NCI-H748 (cell line): ENCODE data around the gene ACD.

Source experiments
- DNase-seq: peaks from one replicate; lab custom pipeline; 2025; ENCODE audit not compliant: unreplicated experiment; lab: John Stamatoyannopoulos, UW

The ACD gene

GRCh38 chr16:67676516-67676915 lies 16.5 kb upstream of the ACD start:
- DNase-seq, result no peak

GRCh38 chr16:67675999-67676398 lies 15.9 kb upstream of the ACD start:
- no peak for DNase-seq

GRCh38 chr16:67675579-67675935 lies 15.5 kb upstream of the ACD start:
- no peak for DNase-seq

DNA sequence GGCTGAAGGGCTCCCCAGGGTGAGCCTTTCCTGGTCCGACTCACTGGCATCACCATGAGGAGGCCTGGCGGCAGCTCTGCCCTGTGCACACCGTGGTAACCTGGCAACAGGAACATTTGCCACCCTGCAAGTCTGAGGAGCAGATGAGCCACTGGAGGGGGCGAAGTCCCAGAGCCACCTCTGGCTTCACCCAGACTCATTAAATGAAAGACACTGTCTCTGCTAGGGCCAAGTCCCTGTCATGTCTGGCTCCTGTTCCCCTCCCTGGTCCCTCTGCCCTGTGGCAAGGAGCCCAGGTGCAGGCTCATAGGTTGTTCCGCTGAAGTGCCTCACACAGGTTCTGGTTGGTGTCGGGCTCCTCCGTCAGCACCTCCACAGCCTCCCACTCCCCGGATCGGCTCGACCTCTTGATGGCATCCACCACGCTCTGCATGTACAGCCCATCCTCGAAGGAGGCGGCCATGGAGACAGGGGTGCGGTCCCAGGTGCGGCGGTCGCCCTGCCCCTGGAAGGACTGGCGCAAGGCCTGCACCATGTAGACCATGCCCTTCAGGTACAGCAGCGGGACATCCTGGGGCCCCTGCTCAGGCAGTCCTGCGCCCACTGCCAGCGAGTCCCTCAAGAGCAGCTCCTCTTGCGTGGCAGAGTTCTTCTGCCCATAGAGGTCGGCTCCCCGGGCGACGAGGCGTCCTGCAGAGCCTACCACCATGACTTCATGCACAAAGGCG lies 15.0 kb upstream of the ACD start:
- DNase-seq, result no peak

- peak; percentile 20 for DNase-seq
Measured at GRCh38 chr16:67673712-67674580, 13.9 kb upstream of the ACD start.

- DNase-seq, result peak; percentile 40
Measured at GRCh38 chr16:67672739-67673662, 12.9 kb upstream of the ACD start.

DNA sequence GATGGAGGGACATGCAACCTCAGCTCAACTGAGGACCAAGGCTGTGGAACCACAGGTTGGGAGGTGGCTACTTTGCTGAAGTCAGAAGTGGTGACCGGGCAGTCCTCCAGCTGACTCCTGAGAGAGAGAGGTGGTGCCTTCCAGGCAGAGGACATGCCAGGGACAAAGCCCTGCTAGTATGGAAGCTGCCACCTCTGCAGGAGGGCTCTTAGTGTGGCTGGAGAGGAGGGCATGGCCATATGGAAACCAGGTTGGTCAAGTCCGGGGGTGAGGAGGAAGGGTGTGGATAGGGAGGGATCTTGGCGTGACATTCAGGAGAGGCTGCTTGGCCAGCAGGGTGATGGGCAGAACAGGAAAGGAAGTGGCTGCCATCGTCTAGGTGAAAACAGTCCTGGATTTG lies 12.2 kb upstream of the ACD start:
- no peak for DNase-seq

- no peak for DNase-seq
Measured at GRCh38 chr16:67669499-67670101, 9.5 kb upstream of the ACD start.

DNA sequence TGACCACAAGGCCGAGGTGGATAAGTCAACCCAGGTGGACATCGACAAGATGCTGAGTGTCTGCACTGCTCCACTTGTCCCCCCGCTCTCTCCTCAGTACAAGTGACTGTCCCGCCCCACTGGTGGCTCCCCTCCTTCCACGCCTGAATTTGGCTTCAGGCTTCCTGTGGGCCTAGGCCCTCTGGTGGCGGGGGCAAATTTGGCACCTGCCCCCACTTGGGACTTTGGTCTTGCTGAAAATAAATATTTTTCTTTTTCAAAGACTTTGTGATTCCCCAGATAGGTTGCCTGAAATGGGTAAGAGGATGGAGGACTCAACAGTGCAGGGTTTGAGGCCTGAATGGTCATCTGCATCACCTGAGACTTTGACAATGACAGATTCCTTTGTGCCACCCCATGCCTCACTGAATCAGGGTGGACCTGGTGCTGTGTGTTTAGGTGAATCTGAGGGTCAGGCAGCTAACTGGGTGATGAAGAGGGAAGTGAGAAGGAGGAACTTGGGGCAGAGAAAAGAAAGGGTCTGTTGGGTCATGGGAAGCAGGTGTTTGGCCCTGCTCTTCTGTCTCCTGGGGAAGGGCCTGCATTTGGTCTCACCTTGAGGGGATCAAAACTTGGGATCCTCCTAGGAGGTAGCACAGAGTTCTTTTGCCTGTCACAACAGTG lies 8.6 kb upstream of the ACD start:
- DNase-seq, result no peak

- peak; percentile 84 for DNase-seq
Measured at GRCh38 chr16:67667817-67668494, 7.9 kb upstream of the ACD start.

- DNase-seq, result no peak
Measured at GRCh38 chr16:67667453-67667816, 7.4 kb upstream of the ACD start.

GRCh38 chr16:67666559-67667452 lies 6.7 kb upstream of the ACD start, which contains the start of the genes C16orf86 and ENKD1:
Gene C16orf86, plus strand, starts transcription at chr16:67666814. Its CDS starts 157 bp downstream, at chr16:67666971.
Gene ENKD1, minus strand, starts transcription at chr16:67666750. Its CDS starts 308 bp downstream, at chr16:67666442.
- peak; percentile 85 for DNase-seq

DNA sequence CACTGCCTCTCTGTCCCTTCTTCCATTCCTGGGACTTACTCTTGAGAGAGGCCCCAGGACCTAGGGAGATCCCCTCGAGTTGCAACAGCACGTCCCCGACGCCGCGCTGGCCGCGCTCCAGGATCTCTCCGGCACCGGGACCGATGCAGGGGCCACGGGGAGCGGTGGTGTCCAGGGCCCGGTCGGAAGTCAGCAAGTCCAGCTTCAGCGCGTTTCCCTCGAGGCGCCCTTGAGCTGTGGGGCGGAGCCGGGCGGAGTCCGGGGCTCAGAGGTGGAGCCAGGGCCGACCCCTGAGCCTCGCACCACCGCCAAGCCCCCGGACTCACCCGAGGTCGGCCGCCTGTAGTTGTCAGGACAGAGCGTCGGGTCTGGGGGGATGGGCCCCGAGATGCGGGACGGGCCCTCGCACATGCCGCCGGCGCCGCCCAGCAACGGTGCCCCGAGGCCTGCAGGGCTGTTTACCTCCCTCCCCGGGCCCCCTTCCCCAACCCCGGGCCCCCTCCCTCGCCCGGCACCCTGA lies 6.0 kb upstream of the ACD start:
- peak; percentile 42 for DNase-seq

- DNase-seq, result no peak
Measured at GRCh38 chr16:67665598-67665997, 5.5 kb upstream of the ACD start.

DNA sequence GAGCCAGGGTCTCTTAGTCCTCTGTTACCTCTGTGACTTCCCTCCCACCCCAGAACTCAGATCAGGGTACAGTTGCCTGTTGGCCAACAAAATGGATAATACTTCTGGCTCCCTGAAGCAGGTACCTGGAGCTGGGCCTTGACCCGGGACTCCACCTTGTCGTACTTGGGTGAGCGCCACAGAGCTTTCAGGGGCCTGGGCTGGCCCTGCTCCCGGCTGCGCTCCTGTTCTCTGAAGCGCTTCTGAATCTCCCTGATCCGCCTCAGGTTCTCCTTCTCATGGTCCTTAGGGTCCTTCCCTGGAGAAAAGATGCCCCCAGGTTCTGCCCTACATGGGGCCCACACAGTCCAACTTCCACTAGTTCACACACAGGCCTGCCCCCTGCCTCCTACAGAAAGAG lies 4.8 kb upstream of the ACD start:
- DNase-seq, result no peak

DNA sequence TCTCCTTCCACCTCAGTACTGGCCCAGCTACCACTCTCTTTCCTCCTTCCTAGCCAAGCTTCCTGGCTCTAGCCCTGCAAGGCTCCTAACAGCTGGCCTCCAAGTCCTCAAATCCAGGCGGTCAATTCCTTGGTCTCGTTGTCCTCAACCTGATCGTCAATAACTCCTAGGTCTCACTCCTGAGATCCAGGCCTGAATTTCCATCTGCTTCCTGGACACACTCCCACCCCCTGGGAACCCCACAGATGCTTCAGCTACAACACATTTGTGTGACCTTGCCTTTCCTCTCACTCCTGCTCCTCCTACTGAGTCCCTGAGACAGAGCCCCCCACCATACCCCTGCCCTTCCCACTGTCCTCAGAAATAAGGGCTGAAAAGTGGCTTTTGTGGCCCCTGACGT lies 4.2 kb upstream of the ACD start:
- no peak for DNase-seq

GRCh38 chr16:67663877-67664222 lies 3.8 kb upstream of the ACD start:
- DNase-seq, result no peak

GRCh38 chr16:67663151-67663876 lies 3.3 kb upstream of the ACD start:
- peak; percentile 4 for DNase-seq
